Neural cell (in vitro differentiated cells): ENCODE measurements around the gene IER3.

Experiments used
- EP300 ChIP-seq: fragments of 450-650 bp; conservative IDR thresholded peaks from 2 replicates; pipeline ENCODE4 v1.6.1; 2014; ENCODE audit warnings: antibody characterized with exemption, mild to moderate bottlenecking, moderate library complexity; ENCODE audit not compliant: poor library complexity, severe bottlenecking
- EZH2 ChIP-seq: fragments of 200-600, 300-800 bp; shearing (Covaris generic), sonication (generic); IDR thresholded peaks from 2 replicates; pipeline ENCODE4 v1.6.1; 2014; ENCODE audit warnings: antibody characterized with exemption, low read length, borderline replicate concordance, mild to moderate bottlenecking; ENCODE audit not compliant: insufficient read depth, poor library complexity, severe bottlenecking
- MXI1 ChIP-seq: fragments of 450-650 bp; conservative IDR thresholded peaks from 2 replicates; pipeline ENCODE4 v1.6.1; 2014; ENCODE audit warnings: antibody characterized with exemption, mild to moderate bottlenecking; ENCODE audit not compliant: poor library complexity, severe bottlenecking
- POLR2AphosphoS5 ChIP-seq: IDR thresholded peaks from 2 replicates; pipeline ENCODE4 v1.6.1; 2012
- RAD21 ChIP-seq: fragments of 450-650 bp; conservative IDR thresholded peaks from 2 replicates; pipeline ENCODE4 v1.6.1; 2014; ENCODE audit warnings: antibody characterized with exemption, mild to moderate bottlenecking, moderate library complexity
- SMC3 ChIP-seq: fragments of 450-650 bp; conservative IDR thresholded peaks from 2 replicates; pipeline ENCODE4 v1.6.1; 2014; ENCODE audit warnings: antibody characterized with exemption, mild to moderate bottlenecking, moderate library complexity; ENCODE audit not compliant: poor library complexity
- TAF1 ChIP-seq: IDR thresholded peaks from 2 replicates; pipeline ENCODE4 v1.6.1; 2012; ENCODE audit warnings: low read depth
- TF ChIP-seq, protein P1 (sequence below): fragments of 450-650 bp; IDR thresholded peaks from 2 replicates; pipeline ENCODE4 v1.5.1; 2014; ENCODE audit warnings: antibody characterized with exemption, mild to moderate bottlenecking, moderate library complexity; ENCODE audit not compliant: poor library complexity, severe bottlenecking

- TF ChIP-seq, protein P1, sequence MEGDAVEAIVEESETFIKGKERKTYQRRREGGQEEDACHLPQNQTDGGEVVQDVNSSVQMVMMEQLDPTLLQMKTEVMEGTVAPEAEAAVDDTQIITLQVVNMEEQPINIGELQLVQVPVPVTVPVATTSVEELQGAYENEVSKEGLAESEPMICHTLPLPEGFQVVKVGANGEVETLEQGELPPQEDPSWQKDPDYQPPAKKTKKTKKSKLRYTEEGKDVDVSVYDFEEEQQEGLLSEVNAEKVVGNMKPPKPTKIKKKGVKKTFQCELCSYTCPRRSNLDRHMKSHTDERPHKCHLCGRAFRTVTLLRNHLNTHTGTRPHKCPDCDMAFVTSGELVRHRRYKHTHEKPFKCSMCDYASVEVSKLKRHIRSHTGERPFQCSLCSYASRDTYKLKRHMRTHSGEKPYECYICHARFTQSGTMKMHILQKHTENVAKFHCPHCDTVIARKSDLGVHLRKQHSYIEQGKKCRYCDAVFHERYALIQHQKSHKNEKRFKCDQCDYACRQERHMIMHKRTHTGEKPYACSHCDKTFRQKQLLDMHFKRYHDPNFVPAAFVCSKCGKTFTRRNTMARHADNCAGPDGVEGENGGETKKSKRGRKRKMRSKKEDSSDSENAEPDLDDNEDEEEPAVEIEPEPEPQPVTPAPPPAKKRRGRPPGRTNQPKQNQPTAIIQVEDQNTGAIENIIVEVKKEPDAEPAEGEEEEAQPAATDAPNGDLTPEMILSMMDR = no peak
- TF ChIP-seq EZH2 (no peak), RAD21 (no peak), EP300 (no peak), POLR2AphosphoS5 (no peak), MXI1 (no peak), SMC3 (no peak), TAF1 (no peak)
Observed at GRCh38 chr6:30760549-30760948, 16.2 kb upstream of the IER3 start.
